H1 (cell line): ENCODE data around the gene SPATS2. TPM values are rescaled to one million over a fixed set of nuclear protein-coding genes. Genes with fewer than 3 reads are reported as not detected.

Experiments
- BCL11A ChIP-seq, 2 experiments: IDR thresholded peaks; one replicate each; pipeline ENCODE4 v1.6.1; 2011; ENCODE audit warnings: low read depth in 2 of 2, low read length in 2 of 2, mild to moderate bottlenecking in 2 of 2
- GTF2F1 ChIP-seq: IDR thresholded peaks from 2 replicates; pipeline ENCODE4 v1.6.1; 2012; ENCODE audit warnings: low read depth, low read length, improper control_type of control experiment, borderline replicate concordance
- POLR2A ChIP-seq, 2 experiments: IDR thresholded peaks; 1 replicate in 1 of 2; 2 replicates in 1 of 2; pipeline ENCODE4 v1.6.1; 2011; ENCODE audit warnings: low read depth in 2 of 2, low read length in 2 of 2, mild to moderate bottlenecking in 2 of 2; ENCODE audit errors: control extremely low read depth in 1 of 2
- RNF2 ChIP-seq: fragments of 200-900, 300-1000 bp; sonication (generic); IDR thresholded peaks from 2 replicates; pipeline ENCODE4 v1.7.1; 2016; ENCODE audit warnings: borderline replicate concordance, low read depth, mild to moderate bottlenecking, antibody characterized with exemption, low read length; ENCODE audit not compliant: poor library complexity, severe bottlenecking; ENCODE audit errors: missing control alignments
- YY1 ChIP-seq: IDR thresholded peaks from 2 replicates; pipeline ENCODE4 v1.6.1; 2011; ENCODE audit warnings: low read depth, mild to moderate bottlenecking, low read length
- ZNF274 ChIP-seq: IDR thresholded peaks from 2 replicates; pipeline ENCODE4 v1.7.0; 2012; ENCODE audit warnings: low read length, borderline replicate concordance; ENCODE audit errors: extremely low read depth
- polyA plus RNA-seq, 7 experiments: library from polyadenylated mRNA; depleted of rRNA in 3 of 7; stranded (reverse) in 5 of 7; unstranded in 2 of 7; fragments of >200 nt in 5 of 7; fragments of 200-250 nt in 2 of 7; gene quantifications; 1 replicate in 5 of 7; 2 replicates in 1 of 7; 4 replicates in 1 of 7; pipeline versions ENCODE4 v1.2.1 to v1.2.3, GENCODE V29; 2011 to 2013; ENCODE audit warnings: missing spikeins in 2 of 7, mixed read lengths in 2 of 7
- total RNA-seq: library from RNA; stranded (reverse); fragmentation: NEBNext Ultra II Directional; extraction: Animal tissue kit (Norgen Biotek cat#: 25700); gene quantifications from 2 replicates; pipeline ENCODE4 v1.2.1, GENCODE V29; 2021

The SPATS2 gene
- total and polyA plus RNA-seq, 2 of the 8 experiments (the other 6 are each of a cell fraction or from before 2014, with no cell fraction given) = 19.2 to 24.5 TPM

GRCh38 chr12:49355913-49356312 is 11.3 kb upstream of the SPATS2 start (continued):
- TF ChIP-seq RNF2 (no peak), BCL11A (IDR thresholded peaks at IDR 0.05; ENCODE audit: low read depth in 2 of 2, low read length in 2 of 2) (no peak), POLR2A (IDR thresholded peaks at IDR 0.05; ENCODE audit: control extremely low read depth in 1 of 2, low read depth in 2 of 2, low read length in 2 of 2) (no peak), GTF2F1 (no peak), ZNF274 (no peak), YY1 (no peak)
